ENCODE data around the gene CRTC2.

Gene CRTC2

GRCh38 chr1:153933430-153933829 lies 25.0 kb downstream of the CRTC2 start:
- H3K4me3 ChIP-seq (ENCODE audit: low read depth, low read length): no peak overlapping the region
- no peak for TF ChIP-seq CTCF (IDR thresholded peaks at IDR 0.05; ENCODE audit: borderline replicate concordance, insufficient read depth, low read depth, low read length)

- H3K4me3 ChIP-seq (ENCODE audit: low read depth, low read length): no peak overlapping the region
- TF ChIP-seq CTCF (IDR thresholded peaks at IDR 0.05; ENCODE audit: borderline replicate concordance, insufficient read depth, low read depth, low read length): no peak
These were observed 26.0 kb downstream of the CRTC2 start for GRCh38 chr1:153932156-153933131.

DNA sequence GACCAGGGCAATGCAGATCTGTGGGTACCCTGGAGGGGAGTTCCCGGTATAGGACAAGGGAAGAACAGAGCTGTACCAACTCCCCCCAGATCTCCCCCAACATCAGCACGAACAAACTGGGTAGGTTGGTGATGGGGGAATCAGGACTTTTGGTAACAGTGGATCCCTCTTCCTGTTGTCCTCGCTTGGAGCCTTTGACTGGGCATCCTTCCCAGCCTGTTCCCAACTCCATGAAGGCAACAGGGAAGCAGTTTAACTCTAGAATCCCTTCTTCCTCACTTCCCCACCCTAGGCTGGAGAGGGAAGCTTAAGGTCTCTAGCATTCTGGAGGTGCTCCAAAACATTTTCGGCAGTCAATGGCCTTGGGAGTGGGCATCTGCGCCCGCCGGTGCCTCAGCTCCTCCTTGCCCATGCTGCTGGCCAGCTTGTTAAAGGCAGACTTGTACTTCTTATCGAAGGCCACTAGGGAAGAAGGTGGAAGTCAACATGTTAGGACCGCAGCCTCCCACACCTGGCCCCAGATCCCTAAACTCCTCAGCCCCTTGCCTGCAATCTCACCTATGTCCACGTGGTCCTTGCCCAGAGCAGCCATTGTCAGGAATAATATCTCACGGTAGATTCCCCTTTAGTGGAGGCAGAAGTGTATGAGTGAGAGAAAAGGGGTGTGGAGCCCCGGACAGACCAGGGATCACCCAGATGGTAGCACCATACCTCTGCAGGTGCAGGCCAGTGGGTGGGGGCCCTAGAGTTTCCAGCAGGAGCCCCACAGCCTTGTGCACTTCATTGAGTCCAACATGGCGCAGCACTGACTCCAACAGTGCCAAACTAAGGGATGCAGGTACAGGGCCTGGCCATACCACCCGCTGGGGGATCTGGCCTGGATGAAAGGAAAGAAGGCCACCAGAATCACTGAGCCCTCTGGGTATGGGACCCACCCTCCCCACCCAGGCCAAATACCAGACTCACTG lies 28.1 kb downstream of the CRTC2 start:
- no peak overlapping the region for H3K4me3 ChIP-seq (ENCODE audit: low read depth, low read length)
- TF ChIP-seq CTCF (IDR thresholded peaks at IDR 0.05; ENCODE audit: borderline replicate concordance, insufficient read depth, low read depth, low read length): no peak

DNA sequence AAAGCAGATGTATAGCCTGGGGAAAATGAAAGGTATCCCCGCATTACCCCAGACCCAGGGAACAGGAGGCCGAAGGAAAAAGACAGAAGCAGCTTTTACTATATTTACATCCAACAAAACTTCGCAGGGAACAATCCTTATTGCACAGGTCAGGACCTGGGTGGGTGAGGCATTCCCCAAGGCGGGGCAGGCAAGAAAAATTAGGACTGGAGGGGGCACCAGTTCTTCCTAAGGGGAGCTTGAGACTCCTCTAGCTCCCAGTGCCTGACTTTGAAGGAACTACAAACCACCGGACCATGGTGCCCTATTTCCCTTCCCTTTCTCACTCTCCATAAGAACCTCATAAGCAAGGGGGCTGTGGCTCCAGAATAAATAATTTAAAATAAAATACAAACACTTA lies 29.0 kb downstream of the CRTC2 start:
- no peak for TF ChIP-seq CTCF (IDR thresholded peaks at IDR 0.05; ENCODE audit: borderline replicate concordance, insufficient read depth, low read depth, low read length)
- H3K4me3 ChIP-seq (ENCODE audit: low read depth, low read length): no peak overlapping the region

- H3K4me3 ChIP-seq (ENCODE audit: low read depth, low read length): no peak overlapping the region
- no peak for TF ChIP-seq CTCF (IDR thresholded peaks at IDR 0.05; ENCODE audit: borderline replicate concordance, insufficient read depth, low read depth, low read length)
These were observed 29.5 kb downstream of the CRTC2 start for GRCh38 chr1:153928791-153929341.

- no peak for TF ChIP-seq CTCF (IDR thresholded peaks at IDR 0.05; ENCODE audit: borderline replicate concordance, insufficient read depth, low read depth, low read length)
- no peak overlapping the region for H3K4me3 ChIP-seq (ENCODE audit: low read depth, low read length)
These were observed 30.2 kb downstream of the CRTC2 start for GRCh38 chr1:153928245-153928644.
